Trophoblast cell (in vitro differentiated cells and primary cell): ENCODE data around the gene LHCGR.

Experiments used
- DNase-seq, 2 donors: peaks; one replicate each; pipeline ENCODE4 v3.0.0-alpha.2; 2016
- H2AFZ ChIP-seq: 2 replicates; pipeline ENCODE4 v1.6.1; 2013; ENCODE audit warnings: low read length, moderate library complexity, mild to moderate bottlenecking; ENCODE audit not compliant: insufficient read depth, poor library complexity
- H2AK5ac ChIP-seq: 2 replicates; pipeline ENCODE4 v1.6.1; 2013; ENCODE audit warnings: mild to moderate bottlenecking, low read length
- H2BK120ac ChIP-seq: 2 replicates; pipeline ENCODE4 v1.6.1; 2013; ENCODE audit warnings: low read length, mild to moderate bottlenecking, moderate library complexity; ENCODE audit not compliant: insufficient read depth, poor library complexity
- H2BK12ac ChIP-seq: 2 replicates; pipeline ENCODE4 v1.6.1; 2013; ENCODE audit warnings: mild to moderate bottlenecking, low read length, moderate library complexity
- H2BK5ac ChIP-seq: 2 replicates; pipeline ENCODE4 v1.6.1; 2013; ENCODE audit warnings: low read length, low read depth, moderate library complexity, mild to moderate bottlenecking; ENCODE audit not compliant: poor library complexity
- H3K14ac ChIP-seq: 2 replicates; pipeline ENCODE4 v1.6.1; 2013; ENCODE audit warnings: mild to moderate bottlenecking, low read length
- H3K18ac ChIP-seq: 2 replicates; pipeline ENCODE4 v1.6.1; 2013; ENCODE audit warnings: mild to moderate bottlenecking, low read length
- H3K23ac ChIP-seq: 2 replicates; pipeline ENCODE4 v1.6.1; 2013; ENCODE audit warnings: low read length
- H3K27ac ChIP-seq: 2 replicates; pipeline ENCODE4 v1.5.1; 2013; ENCODE audit warnings: low read depth, mild to moderate bottlenecking, inconsistent platforms, low read length, moderate library complexity
- H3K27me3 ChIP-seq: 2 replicates; pipeline ENCODE4 v1.6.1; 2013; ENCODE audit warnings: inconsistent platforms, mild to moderate bottlenecking, low read length, moderate library complexity; ENCODE audit not compliant: insufficient read depth
- H3K36me3 ChIP-seq, 2 experiments: 1 replicate in 1 of 2; 2 replicates in 1 of 2; pipeline ENCODE4 v1.6.1; 2013; ENCODE audit warnings: low read length in 2 of 2, mild to moderate bottlenecking in 2 of 2, moderate library complexity in 1 of 2; ENCODE audit not compliant: insufficient read depth in 2 of 2, control insufficient read depth in 1 of 2
- H3K4ac ChIP-seq: 2 replicates; pipeline ENCODE4 v1.6.1; 2013; ENCODE audit warnings: low read depth, mild to moderate bottlenecking, low read length, moderate library complexity
- H3K4me1 ChIP-seq, 2 experiments: 1 replicate in 1 of 2; 2 replicates in 1 of 2; pipeline ENCODE4 v1.6.1; 2013; ENCODE audit warnings: low read length in 2 of 2, mild to moderate bottlenecking in 2 of 2, moderate library complexity in 1 of 2; ENCODE audit not compliant: insufficient read depth in 2 of 2, control insufficient read depth in 1 of 2
- H3K4me2 ChIP-seq: 2 replicates; pipeline ENCODE4 v1.6.1; 2013; ENCODE audit warnings: inconsistent platforms, mild to moderate bottlenecking, low read length, moderate library complexity
- H3K4me3 ChIP-seq: 2 replicates; pipeline ENCODE4 v1.5.1; 2013; ENCODE audit warnings: mild to moderate bottlenecking, low read depth, low read length, inconsistent platforms
- H3K79me1 ChIP-seq: one replicate; pipeline ENCODE4 v1.6.1; 2013; ENCODE audit warnings: low read length
- H3K79me2 ChIP-seq: 2 replicates; pipeline ENCODE4 v1.6.1; 2013; ENCODE audit warnings: low read length, mild to moderate bottlenecking; ENCODE audit not compliant: control insufficient read depth, insufficient read depth, poor library complexity
- H3K9ac ChIP-seq: 2 replicates; pipeline ENCODE4 v1.6.1; 2013; ENCODE audit warnings: mild to moderate bottlenecking, low read length
- H3K9me3 ChIP-seq: 2 replicates; pipeline ENCODE4 v1.6.1; 2013; ENCODE audit warnings: low read depth, mild to moderate bottlenecking, control low read depth, inconsistent platforms, low read length; ENCODE audit not compliant: insufficient read depth
- H4K12ac ChIP-seq: 2 replicates; pipeline ENCODE4 v1.6.1; 2013; ENCODE audit warnings: low read depth, mild to moderate bottlenecking, low read length, moderate library complexity
- H4K8ac ChIP-seq: 2 replicates; pipeline ENCODE4 v1.6.1; 2013; ENCODE audit warnings: low read depth, mild to moderate bottlenecking, low read length, moderate library complexity
- H4K91ac ChIP-seq: one replicate; pipeline ENCODE4 v1.6.1; 2013; ENCODE audit warnings: low read depth, mild to moderate bottlenecking, low read length, moderate library complexity
- WGBS: extraction: QIAGEN DNeasy Blood & Tissue Kit; methylation state at CpG from one replicate; pipeline ENCODE4 v1.1.7; 2013; ENCODE audit warnings: missing lambda C conversion rate; ENCODE audit not compliant: insufficient read length, insufficient coverage; ENCODE audit errors: extremely low coverage; 5-methylcytosine and 5-hydroxymethylcytosine counted together

The LHCGR gene

GRCh38 chr2:48728295-48728694 lies 27.2 kb downstream of the LHCGR start:
- Histone ChIP-seq H4K12ac (no peak overlapping the region), H3K27me3 (no peaks in the 10 kb centered on the region), H3K23ac (no peak overlapping the region), H2BK12ac (no peak overlapping the region), H3K79me2 (no peaks in the 10 kb centered on the region), H3K14ac (no peak overlapping the region), H2AFZ (no peak overlapping the region), H4K8ac (no peak overlapping the region), H3K9ac (no peak overlapping the region), H3K4me3 (no peak overlapping the region), H4K91ac (no peak overlapping the region), H3K27ac (no peak overlapping the region), H2BK120ac (no peak overlapping the region), H3K4ac (no peak overlapping the region), H3K18ac (no peak overlapping the region), H2AK5ac (no peak overlapping the region), H2BK5ac (no peak overlapping the region), H3K79me1 (peaks cover 4% of the 10 kb centered on the region), H3K9me3 (no peaks in the 10 kb centered on the region), H3K36me3 (no peaks in the 10 kb centered on the region), H3K4me2 (no peak overlapping the region), H3K4me1 (peaks cover 2 to 3% of the 10 kb centered on the region in 2 experiments)
- DNase-seq: no peak
- WGBS: no CpG with 5 or more reads among the region's 2 CpGs

GRCh38 chr2:48727560-48727959 lies 28.0 kb downstream of the LHCGR start:
- Histone ChIP-seq H3K9ac (no peak overlapping the region), H3K4me3 (no peak overlapping the region), H3K27ac (no peak overlapping the region), H3K18ac (no peak overlapping the region), H2AFZ (no peak overlapping the region), H3K14ac (no peak overlapping the region), H4K12ac (no peak overlapping the region), H3K36me3 (no peaks in the 10 kb centered on the region), H2BK120ac (no peak overlapping the region), H3K4me2 (no peak overlapping the region), H4K8ac (no peak overlapping the region), H3K79me1 (peaks cover 4% of the 10 kb centered on the region), H3K4me1 (no peaks in the 10 kb centered on the region), H2BK12ac (no peak overlapping the region), H3K27me3 (no peaks in the 10 kb centered on the region), H2AK5ac (no peak overlapping the region), H4K91ac (no peak overlapping the region), H3K4ac (no peak overlapping the region), H3K23ac (no peak overlapping the region), H3K79me2 (no peaks in the 10 kb centered on the region), H3K9me3 (no peaks in the 10 kb centered on the region), H2BK5ac (no peak overlapping the region)
- WGBS: no CpG with 5 or more reads among the region's 2 CpGs
- DNase-seq: no peak

- no peak for DNase-seq
- Histone ChIP-seq H2BK12ac (peak overlapping the region; percentile 76), H4K8ac (no peak overlapping the region), H3K9ac (no peak overlapping the region), H4K91ac (peak overlapping the region; percentile 28), H3K4me3 (no peak overlapping the region), H3K9me3 (no peaks in the 10 kb centered on the region), H3K4me1 (peaks cover 0 to 3% of the 10 kb centered on the region in 2 experiments), H3K14ac (peak overlapping the region; percentile 75), H4K12ac (peak overlapping the region; percentile 26), H2BK5ac (no peak overlapping the region), H3K79me1 (peaks cover 4% of the 10 kb centered on the region), H2AFZ (no peak overlapping the region), H3K27ac (no peak overlapping the region), H3K27me3 (no peaks in the 10 kb centered on the region), H2BK120ac (peak overlapping the region; percentile 68), H3K4ac (no peak overlapping the region), H2AK5ac (peak overlapping the region; percentile 31), H3K23ac (no peak overlapping the region), H3K36me3 (no peaks in the 10 kb centered on the region), H3K79me2 (no peaks in the 10 kb centered on the region), H3K4me2 (no peak overlapping the region), H3K18ac (no peak overlapping the region)
- WGBS: no CpG with 5 or more reads among the region's 7 CpGs
Measured at GRCh38 chr2:48725696-48726494, 29.6 kb downstream of the LHCGR start.

- Histone ChIP-seq H4K8ac (no peak overlapping the region), H3K4me1 (peaks cover 0 to 3% of the 10 kb centered on the region in 2 experiments), H3K14ac (no peak overlapping the region), H3K4me3 (no peak overlapping the region), H2AFZ (no peak overlapping the region), H3K18ac (no peak overlapping the region), H3K9me3 (no peaks in the 10 kb centered on the region), H3K9ac (no peak overlapping the region), H4K12ac (no peak overlapping the region), H2AK5ac (no peak overlapping the region), H3K79me2 (no peaks in the 10 kb centered on the region), H3K27ac (no peak overlapping the region), H3K27me3 (no peaks in the 10 kb centered on the region), H3K79me1 (peaks cover 4% of the 10 kb centered on the region), H2BK120ac (no peak overlapping the region), H3K4me2 (no peak overlapping the region), H3K4ac (no peak overlapping the region), H3K36me3 (no peaks in the 10 kb centered on the region), H4K91ac (no peak overlapping the region), H3K23ac (no peak overlapping the region), H2BK12ac (no peak overlapping the region), H2BK5ac (no peak overlapping the region)
- no peak for DNase-seq
- WGBS: no CpG with 5 or more reads among the region's 2 CpGs
Measured at GRCh38 chr2:48724278-48724677, 31.2 kb downstream of the LHCGR start.
